Measurements from ENCODE around the gene STAB1. TPM values are rescaled to one million over a fixed set of nuclear protein-coding genes. Genes with fewer than 3 reads are reported as not detected.

Gene STAB1
- total RNA-seq, 6 donors from 2014 or later = 42.9 to 259 (median 125) TPM

DNA sequence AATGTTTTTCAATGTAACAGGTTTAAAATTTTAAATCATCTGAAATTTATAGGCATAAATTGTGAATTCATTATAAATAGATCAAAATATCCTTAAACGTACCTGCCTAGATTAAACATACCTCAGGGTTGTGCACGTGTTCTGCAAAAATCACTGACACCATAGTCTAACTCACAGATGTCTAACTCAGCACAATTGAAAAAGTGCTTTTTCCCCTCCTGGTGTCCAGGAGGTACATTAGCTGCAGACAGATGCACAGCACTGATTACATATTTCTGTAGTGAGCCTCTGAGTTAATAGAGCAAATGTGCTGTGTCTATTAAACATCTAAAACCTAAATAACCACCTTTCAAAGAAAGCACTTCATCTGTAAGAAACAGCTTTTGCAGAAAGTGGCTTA lies 52.0 kb downstream of the STAB1 start:
- 77 to 90% methylated on average over 2 of the region's 2 CpGs for WGBS, 2 donors
- Histone ChIP-seq H3K4me1 (peaks cover 0 to 5% (median 0%) of the 10 kb centered on the region in 4 donors), H3K4me3 (no peak overlapping the region), H3K27ac (no peak overlapping the region), H3K9me3 (no peaks in the 10 kb centered on the region), H3K27me3 (no peaks in the 10 kb centered on the region), H3K36me3 (peaks cover 11 to 67% (median 40%) of the 10 kb centered on the region in 4 donors)
- TF ChIP-seq POLR2A (IDR thresholded peaks at IDR 0.05) (no peak), POLR2AphosphoS5 (IDR thresholded peaks at IDR 0.05) (no peak), EP300 (IDR thresholded peaks at IDR 0.05) (no peak)
- TF ChIP-seq, protein P1, sequence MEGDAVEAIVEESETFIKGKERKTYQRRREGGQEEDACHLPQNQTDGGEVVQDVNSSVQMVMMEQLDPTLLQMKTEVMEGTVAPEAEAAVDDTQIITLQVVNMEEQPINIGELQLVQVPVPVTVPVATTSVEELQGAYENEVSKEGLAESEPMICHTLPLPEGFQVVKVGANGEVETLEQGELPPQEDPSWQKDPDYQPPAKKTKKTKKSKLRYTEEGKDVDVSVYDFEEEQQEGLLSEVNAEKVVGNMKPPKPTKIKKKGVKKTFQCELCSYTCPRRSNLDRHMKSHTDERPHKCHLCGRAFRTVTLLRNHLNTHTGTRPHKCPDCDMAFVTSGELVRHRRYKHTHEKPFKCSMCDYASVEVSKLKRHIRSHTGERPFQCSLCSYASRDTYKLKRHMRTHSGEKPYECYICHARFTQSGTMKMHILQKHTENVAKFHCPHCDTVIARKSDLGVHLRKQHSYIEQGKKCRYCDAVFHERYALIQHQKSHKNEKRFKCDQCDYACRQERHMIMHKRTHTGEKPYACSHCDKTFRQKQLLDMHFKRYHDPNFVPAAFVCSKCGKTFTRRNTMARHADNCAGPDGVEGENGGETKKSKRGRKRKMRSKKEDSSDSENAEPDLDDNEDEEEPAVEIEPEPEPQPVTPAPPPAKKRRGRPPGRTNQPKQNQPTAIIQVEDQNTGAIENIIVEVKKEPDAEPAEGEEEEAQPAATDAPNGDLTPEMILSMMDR (IDR thresholded peaks at IDR 0.05) = no peak
- ATAC-seq (ENCODE audit: low FRiP score in 2 of 2) = no peak
- no peak for DNase-seq

DNA sequence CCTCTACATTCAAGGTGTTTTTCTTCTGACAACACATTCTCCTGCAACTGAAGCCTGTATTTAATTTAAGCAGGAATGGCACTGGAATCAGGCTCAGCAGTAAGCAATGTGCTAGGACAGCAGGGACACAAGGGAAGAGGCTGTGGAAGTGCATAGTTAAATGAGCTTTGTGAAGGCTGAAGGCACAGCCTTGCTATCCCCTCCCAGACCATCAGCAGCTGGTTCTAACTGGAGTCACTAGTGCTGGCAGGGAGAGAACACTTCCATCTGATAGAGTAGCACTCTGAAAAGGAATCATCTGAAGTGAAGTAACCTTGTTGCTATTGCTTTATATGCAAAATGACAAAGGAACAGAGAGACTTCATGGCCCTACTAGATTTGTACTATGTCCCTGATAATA lies 56.0 kb downstream of the STAB1 start:
- Histone ChIP-seq H3K4me3 (no peak overlapping the region), H3K36me3 (peaks cover 11 to 81% (median 59%) of the 10 kb centered on the region in 4 donors), H3K27ac (no peak overlapping the region), H3K9me3 (no peaks in the 10 kb centered on the region), H3K27me3 (no peaks in the 10 kb centered on the region), H3K4me1 (peaks cover 0 to 4% (median 2%) of the 10 kb centered on the region in 4 donors)
- ATAC-seq (ENCODE audit: low FRiP score in 2 of 2) = no peak
- no peak for DNase-seq
- TF ChIP-seq, protein P1 (IDR thresholded peaks at IDR 0.05) = no peak
- TF ChIP-seq EP300 (IDR thresholded peaks at IDR 0.05) (no peak), POLR2AphosphoS5 (IDR thresholded peaks at IDR 0.05) (no peak), POLR2A (IDR thresholded peaks at IDR 0.05) (no peak)

DNA sequence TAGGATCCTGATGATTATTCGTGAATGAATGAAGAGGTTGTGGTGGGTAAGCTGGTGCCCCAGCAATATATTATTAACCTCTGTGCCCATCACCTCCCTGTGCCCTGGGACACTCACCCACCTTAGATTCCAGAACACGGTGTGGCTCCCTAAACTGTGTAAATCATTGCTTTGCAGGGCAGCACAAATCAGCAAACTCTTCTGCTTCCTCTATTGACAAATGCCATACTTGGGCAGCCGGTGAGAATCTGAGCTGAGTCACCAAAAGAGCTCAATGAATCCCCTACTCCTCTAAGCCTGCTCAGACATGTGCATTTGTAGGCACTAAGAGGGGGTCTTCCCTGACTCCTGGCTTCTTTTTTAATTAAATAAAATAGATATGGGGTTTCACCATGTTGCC lies 57.0 kb downstream of the STAB1 start:
- WGBS, 2 donors = 59 to 67% methylated on average over 3 of the region's 3 CpGs
- Histone ChIP-seq H3K9me3 (no peaks in the 10 kb centered on the region), H3K4me3 (no peak overlapping the region), H3K36me3 (peaks cover 11 to 76% (median 56%) of the 10 kb centered on the region in 4 donors), H3K27ac (peak overlapping the region in 2 of 4 donors; percentile 7 to 9), H3K27me3 (no peaks in the 10 kb centered on the region), H3K4me1 (peaks cover 0 to 4% (median 2%) of the 10 kb centered on the region in 4 donors)
- DNase-seq (no peak), ATAC-seq (ENCODE audit: low FRiP score in 2 of 2) (peak in 1 of 2 donors; percentile 64)
- TF ChIP-seq POLR2A (IDR thresholded peaks at IDR 0.05) = no peak

DNA sequence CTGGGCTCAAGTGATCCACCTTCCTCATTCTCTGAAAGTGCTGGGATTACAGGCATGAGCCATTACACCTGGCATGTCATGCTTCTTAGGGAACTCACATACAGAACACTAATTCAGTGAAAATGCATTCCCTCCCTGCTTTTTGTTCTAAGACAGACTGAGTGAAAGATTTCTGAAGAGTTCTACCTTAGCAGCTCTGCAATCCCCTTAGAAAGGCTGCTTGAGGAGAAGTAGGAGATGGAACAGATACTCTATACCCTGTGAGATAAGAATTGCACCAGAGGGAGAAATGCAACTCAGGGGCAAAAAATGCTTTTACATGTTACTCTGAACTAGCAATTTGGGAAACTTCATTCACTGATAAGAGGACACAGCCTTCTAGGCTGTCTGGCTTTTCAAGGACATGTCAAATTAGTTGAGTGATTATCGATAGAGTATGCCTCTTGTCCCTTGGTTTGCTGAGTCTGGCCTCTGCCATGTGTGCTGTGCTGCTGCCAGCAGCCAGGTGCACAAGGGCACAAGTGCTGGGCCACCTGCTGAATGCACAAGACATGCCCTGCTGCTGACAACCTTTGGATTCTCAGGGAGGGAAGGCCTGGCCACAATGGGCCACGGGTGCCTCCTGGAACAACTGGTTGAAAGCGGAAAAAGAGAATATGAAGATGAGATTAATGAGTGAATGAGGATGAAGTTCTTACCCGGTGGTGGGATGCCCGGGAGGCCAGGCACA lies 59.1 kb downstream of the STAB1 start:
- no peaks in the 10 kb centered on the region for H3K9me3 ChIP-seq
- no peak for TF ChIP-seq POLR2A (IDR thresholded peaks at IDR 0.05)
- no peak for TF ChIP-seq EP300 (IDR thresholded peaks at IDR 0.05)
- TF ChIP-seq POLR2AphosphoS5 (IDR thresholded peaks at IDR 0.05) = no peak
- TF ChIP-seq, protein P1 (IDR thresholded peaks at IDR 0.05) = no peak
- no peak overlapping the region for H3K27ac ChIP-seq
- H3K4me1 ChIP-seq = peaks cover 0 to 4% (median 2%) of the 10 kb centered on the region in 4 donors
- 81 to 91% methylated on average over 5 of the region's 5 CpGs for WGBS, 2 donors
- no peak for ATAC-seq (ENCODE audit: low FRiP score in 2 of 2)
- no peak overlapping the region for H3K4me3 ChIP-seq
- DNase-seq = peak in 1 of 2 donors; percentile 39
- peaks cover 3 to 72% (median 54%) of the 10 kb centered on the region in 4 donors for H3K36me3 ChIP-seq
- no peaks in the 10 kb centered on the region for H3K27me3 ChIP-seq

DNA sequence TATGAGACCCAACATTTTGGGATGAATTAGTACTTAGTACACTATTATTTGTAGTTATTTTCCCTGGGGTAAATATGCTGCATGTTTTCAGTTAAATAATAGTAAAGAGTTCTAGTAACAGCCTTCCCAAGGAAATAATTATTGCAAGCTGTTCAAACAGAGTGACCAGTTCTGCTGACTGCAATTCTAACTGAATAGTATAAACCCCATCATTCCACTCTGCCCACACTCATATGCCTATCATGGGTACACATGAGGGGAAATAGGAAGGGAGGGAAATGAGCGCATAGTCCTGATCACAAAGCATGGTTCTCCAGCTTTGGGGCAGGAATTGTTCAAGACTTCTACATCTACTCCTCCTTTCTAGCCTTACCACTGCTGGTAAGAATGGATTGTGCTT lies 59.9 kb downstream of the STAB1 start:
- H3K9me3 ChIP-seq = no peaks in the 10 kb centered on the region
- H3K36me3 ChIP-seq = peaks cover 0 to 72% (median 51%) of the 10 kb centered on the region in 4 donors
- no peak overlapping the region for H3K4me3 ChIP-seq
- TF ChIP-seq POLR2AphosphoS5 (IDR thresholded peaks at IDR 0.05) (no peak), POLR2A (IDR thresholded peaks at IDR 0.05) (no peak), EP300 (IDR thresholded peaks at IDR 0.05) (no peak)
- TF ChIP-seq, protein P1 (IDR thresholded peaks at IDR 0.05) = no peak
- H3K27me3 ChIP-seq = no peaks in the 10 kb centered on the region
- DNase-seq (no peak), ATAC-seq (ENCODE audit: low FRiP score in 2 of 2) (no peak)
- H3K4me1 ChIP-seq = peaks cover 0 to 4% (median 2%) of the 10 kb centered on the region in 4 donors
- WGBS, 2 donors = 94 to 95% methylated on average over 1 of the region's 1 CpG
- H3K27ac ChIP-seq = peak overlapping the region in 1 of 4 donors; percentile 10
